ENCODE measurements around the gene VAMP5.

The VAMP5 gene

GRCh38 chr2:85631316-85631715, 47.1 kb downstream of the VAMP5 start:
- TF ChIP-seq TAF1 (IDR thresholded peaks at IDR 0.05; ENCODE audit: borderline replicate concordance, low read depth, low read length) (no peak), POLR2A (IDR thresholded peaks at IDR 0.05; ENCODE audit: low read depth, low read length) (no peak), POLR2AphosphoS5 (IDR thresholded peaks at IDR 0.05; ENCODE audit: low read depth, low read length) (no peak)
- FAIRE-seq, result no peak
- DNase-seq (ENCODE audit: insufficient read length), result no peak

GRCh38 chr2:85635011-85635410, 50.8 kb downstream of the VAMP5 start:
- FAIRE-seq, result no peak
- no peak for DNase-seq (ENCODE audit: insufficient read length)

GRCh38 chr2:85635636-85636035, 51.4 kb downstream of the VAMP5 start:
- DNase-seq (ENCODE audit: insufficient read length) (no peak), FAIRE-seq (no peak)
- TF ChIP-seq POLR2AphosphoS5 (IDR thresholded peaks at IDR 0.05; ENCODE audit: low read depth, low read length) (no peak), TAF1 (IDR thresholded peaks at IDR 0.05; ENCODE audit: borderline replicate concordance, low read depth, low read length) (no peak), POLR2A (IDR thresholded peaks at IDR 0.05; ENCODE audit: low read depth, low read length) (no peak)

More at GRCh38 chr2:85635011-85635410, 50.8 kb downstream of the VAMP5 start:
- TF ChIP-seq TAF1 (IDR thresholded peaks at IDR 0.05; ENCODE audit: borderline replicate concordance, low read depth, low read length), result no peak
- no peak for TF ChIP-seq POLR2A (IDR thresholded peaks at IDR 0.05; ENCODE audit: low read depth, low read length)
- TF ChIP-seq POLR2AphosphoS5 (IDR thresholded peaks at IDR 0.05; ENCODE audit: low read depth, low read length), result no peak

- TF ChIP-seq TAF1 (IDR thresholded peaks at IDR 0.05; ENCODE audit: borderline replicate concordance, low read depth, low read length) (no peak), POLR2AphosphoS5 (IDR thresholded peaks at IDR 0.05; ENCODE audit: low read depth, low read length) (no peak), POLR2A (IDR thresholded peaks at IDR 0.05; ENCODE audit: low read depth, low read length) (no peak)
- DNase-seq (ENCODE audit: insufficient read length) (no peak), FAIRE-seq (no peak)
These were observed 58.5 kb downstream of the VAMP5 start for GRCh38 chr2:85642725-85643124.

Measured in GM12892 (cell line).